OCI-LY7 (cell line): ENCODE results near the gene PCDHGA4. TPM values are rescaled to one million over a fixed set of nuclear protein-coding genes. Genes with fewer than 3 reads are reported as not detected.
"Not testable (repeated sequence)": the region's sequence is repeated elsewhere in the genome, so short reads cannot be mapped to it uniquely, and the experiment has no call there.

ENCODE experiments used
- BruUV-seq: library from RNA; stranded (reverse); fragments of 400-500 nt; replicated peaks from 2 replicates; lab custom pipeline; 2021; lab: Mats Ljungman, UMichigan
- CTCF ChIA-PET: fragments of 300-600 bp; sonication (Branson Sonifier 250); formaldehyde crosslinking; loops from one replicate; lab custom pipeline; 2022; ENCODE audit warnings: antibody characterized with exemption; ENCODE audit not compliant: unreplicated experiment; lab: Charles Lee
- POLR2A ChIA-PET: fragments of 300-600 bp; sonication (Branson Sonifier 250); formaldehyde crosslinking; loops from one replicate; lab custom pipeline; 2022; ENCODE audit warnings: antibody characterized with exemption; lab: Charles Lee
- DNase-seq: peaks from one replicate; pipeline ENCODE4 v3.0.0-alpha.2; 2015; ENCODE audit warnings: low spot score
- H2AFZ ChIP-seq: fragments of 200-600 bp; sonication (generic), shearing (Covaris generic); 2 replicates; pipeline ENCODE4 v1.6.1; 2014; ENCODE audit warnings: mild to moderate bottlenecking, antibody characterized with exemption, low read length, moderate library complexity
- H3K27ac ChIP-seq: fragments of 200-600 bp; sonication (generic); 2 replicates; pipeline ENCODE4 v1.5.1; 2014; ENCODE audit warnings: mixed run types, low read depth, mild to moderate bottlenecking, moderate library complexity, low read length, inconsistent platforms; ENCODE audit not compliant: poor library complexity, severe bottlenecking
- H3K36me3 ChIP-seq: fragments of 200-600 bp; sonication (generic); 2 replicates; pipeline ENCODE4 v1.6.1; 2014; ENCODE audit warnings: mild to moderate bottlenecking, antibody characterized with exemption, low read length, moderate library complexity, mixed read lengths; ENCODE audit not compliant: insufficient read depth
- H3K4me1 ChIP-seq: fragments of 200-600 bp; sonication (generic); 2 replicates; pipeline ENCODE4 v1.5.1; 2014; ENCODE audit warnings: mild to moderate bottlenecking, low read length; ENCODE audit not compliant: insufficient read depth, poor library complexity, severe bottlenecking
- H3K4me2 ChIP-seq: fragments of 200-600 bp; sonication (generic); 2 replicates; pipeline ENCODE4 v1.6.1; 2014; ENCODE audit warnings: mild to moderate bottlenecking, low read length
- H3K4me3 ChIP-seq: fragments of 200-600 bp; sonication (generic); 2 replicates; pipeline ENCODE4 v1.5.1; 2014; ENCODE audit warnings: mild to moderate bottlenecking, low read depth, low read length; ENCODE audit not compliant: poor library complexity, severe bottlenecking
- H3K79me2 ChIP-seq: fragments of 200-600 bp; sonication (generic); 2 replicates; pipeline ENCODE4 v1.6.1; 2016; ENCODE audit warnings: low read depth, mild to moderate bottlenecking, low read length, moderate library complexity, mixed read lengths; ENCODE audit not compliant: insufficient read depth
- H3K9me2 ChIP-seq: fragments of 200-600 bp; sonication (generic); 2 replicates; pipeline ENCODE4 v1.6.1; 2016; ENCODE audit warnings: mild to moderate bottlenecking, low read length, mixed read lengths; ENCODE audit not compliant: insufficient read depth
- H3K9me3 ChIP-seq: fragments of 200-600 bp; sonication (generic); 2 replicates; pipeline ENCODE4 v1.6.1; 2014; ENCODE audit warnings: mild to moderate bottlenecking, mixed run types, low read length, mixed read lengths
- H4K20me1 ChIP-seq: fragments of 200-600 bp; sonication (generic); 2 replicates; pipeline ENCODE4 v1.6.1; 2014; ENCODE audit warnings: mild to moderate bottlenecking, antibody characterized with exemption, low read length, moderate library complexity, mixed read lengths; ENCODE audit not compliant: insufficient read depth
- EZH2phosphoT487 ChIP-seq: fragments of 200-600 bp; sonication (generic); IDR thresholded peaks from 2 replicates; pipeline ENCODE4 v1.6.1; 2018; ENCODE audit warnings: low read depth, borderline replicate concordance, mild to moderate bottlenecking, mixed run types, antibody characterized with exemption, low read length, moderate library complexity, mixed read lengths
- intact Hi-C: fragments of 100-400 bp; cut with micrococcal nuclease; formaldehyde crosslinking; loops from one replicate; pipeline ENCODE4 v1.10.0; 2022; ENCODE audit not compliant: unreplicated experiment
- total RNA-seq, 2 experiments: library from RNA; depleted of rRNA in 1 of 2; stranded (reverse); fragments of >200 nt in 1 of 2; shearing (Covaris generic) in 1 of 2; gene quantifications; 2 replicates each; pipeline ENCODE4 v1.2.3, GENCODE V29; 2014 to 2022
- TF ChIP-seq, protein P1 (sequence below): fragments of 200-600 bp; sonication (generic); conservative IDR thresholded peaks from 2 replicates; pipeline ENCODE4 v1.5.1; 2014; ENCODE audit warnings: mild to moderate bottlenecking, antibody characterized with exemption, low read length, moderate library complexity, mixed read lengths

The PCDHGA4 gene
- total RNA-seq, 2 experiments from 2014 or later = 1.9 to 3.5 TPM

DNA sequence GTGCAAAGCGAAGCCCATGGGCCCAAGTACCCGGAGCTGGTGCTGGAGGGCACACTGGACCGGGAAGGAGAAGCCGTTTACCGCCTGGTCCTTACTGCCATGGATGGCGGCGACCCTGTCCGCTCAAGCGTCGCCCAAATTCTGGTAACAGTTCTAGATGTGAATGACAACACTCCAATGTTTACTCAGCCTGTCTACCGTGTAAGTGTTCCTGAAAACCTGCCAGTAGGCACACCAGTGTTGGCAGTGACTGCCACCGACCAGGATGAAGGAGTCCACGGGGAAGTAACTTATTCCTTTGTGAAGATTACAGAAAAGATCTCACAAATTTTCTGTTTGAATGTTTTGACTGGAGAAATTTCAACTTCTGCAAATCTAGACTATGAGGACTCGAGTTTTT, 19.8 kb downstream of the PCDHGA4 start:
- TF ChIP-seq, protein P1, sequence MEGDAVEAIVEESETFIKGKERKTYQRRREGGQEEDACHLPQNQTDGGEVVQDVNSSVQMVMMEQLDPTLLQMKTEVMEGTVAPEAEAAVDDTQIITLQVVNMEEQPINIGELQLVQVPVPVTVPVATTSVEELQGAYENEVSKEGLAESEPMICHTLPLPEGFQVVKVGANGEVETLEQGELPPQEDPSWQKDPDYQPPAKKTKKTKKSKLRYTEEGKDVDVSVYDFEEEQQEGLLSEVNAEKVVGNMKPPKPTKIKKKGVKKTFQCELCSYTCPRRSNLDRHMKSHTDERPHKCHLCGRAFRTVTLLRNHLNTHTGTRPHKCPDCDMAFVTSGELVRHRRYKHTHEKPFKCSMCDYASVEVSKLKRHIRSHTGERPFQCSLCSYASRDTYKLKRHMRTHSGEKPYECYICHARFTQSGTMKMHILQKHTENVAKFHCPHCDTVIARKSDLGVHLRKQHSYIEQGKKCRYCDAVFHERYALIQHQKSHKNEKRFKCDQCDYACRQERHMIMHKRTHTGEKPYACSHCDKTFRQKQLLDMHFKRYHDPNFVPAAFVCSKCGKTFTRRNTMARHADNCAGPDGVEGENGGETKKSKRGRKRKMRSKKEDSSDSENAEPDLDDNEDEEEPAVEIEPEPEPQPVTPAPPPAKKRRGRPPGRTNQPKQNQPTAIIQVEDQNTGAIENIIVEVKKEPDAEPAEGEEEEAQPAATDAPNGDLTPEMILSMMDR = no peak
- TF ChIP-seq EZH2phosphoT487 = no peak
- Histone ChIP-seq H3K4me2 (no peak overlapping the region), H3K27ac (no peak overlapping the region), H3K9me2 (no peaks in the 10 kb centered on the region), H3K4me1 (peaks cover 7% of the 10 kb centered on the region), H3K4me3 (no peak overlapping the region), H3K79me2 (no peaks in the 10 kb centered on the region), H2AFZ (no peak overlapping the region), H3K9me3 (no peaks in the 10 kb centered on the region), H3K36me3 (peaks cover 11% of the 10 kb centered on the region; the same call in 1 of the 2 replicates), H4K20me1 (no peaks in the 10 kb centered on the region)
- intact Hi-C loops = loop anchor here (5.0 kb wide), 1 partner anchor 183 kb away; no protein-coding TSS in a partner anchor
- DNase-seq = no peak
- ChIA-PET CTCF (no interaction called here), POLR2A (interaction anchor here (0.6 kb wide), 1 partner anchor 322 kb away, joined by 3 read pairs; no protein-coding TSS in a partner anchor)
- no TSS peak for BruUV-seq

DNA sequence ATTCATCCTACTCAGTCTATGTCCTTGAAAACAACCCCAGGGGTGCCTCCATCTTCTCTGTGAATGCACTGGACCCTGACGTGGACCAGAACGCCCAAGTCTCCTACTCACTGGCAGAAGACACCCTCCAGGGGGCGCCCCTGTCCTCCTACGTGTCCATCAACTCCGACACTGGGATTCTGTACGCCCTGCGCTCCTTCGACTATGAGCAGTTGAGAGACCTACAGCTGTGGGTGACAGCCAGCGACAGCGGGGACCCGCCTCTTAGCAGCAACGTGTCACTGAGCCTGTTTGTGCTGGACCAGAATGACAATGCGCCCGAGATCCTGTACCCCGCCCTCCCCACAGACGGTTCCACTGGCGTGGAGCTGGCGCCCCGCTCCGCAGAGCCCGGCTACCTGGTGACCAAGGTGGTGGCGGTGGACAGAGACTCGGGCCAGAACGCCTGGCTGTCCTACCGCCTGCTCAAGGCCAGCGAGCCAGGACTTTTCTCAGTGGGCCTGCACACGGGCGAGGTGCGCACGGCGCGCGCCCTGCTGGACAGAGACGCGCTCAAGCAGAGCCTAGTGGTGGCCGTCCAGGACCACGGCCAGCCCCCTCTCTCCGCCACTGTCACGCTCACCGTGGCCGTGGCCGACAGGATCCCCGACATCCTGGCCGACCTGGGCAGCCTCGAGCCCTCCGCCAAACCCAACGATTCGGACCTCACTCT, 20.8 kb downstream of the PCDHGA4 start:
- BruUV-seq, H3K4me3 ChIP-seq, H3K9me2 ChIP-seq, DNase-seq, H3K4me2 ChIP-seq, H2AFZ ChIP-seq, H3K4me1 ChIP-seq, H3K27ac ChIP-seq, H4K20me1 ChIP-seq, H3K79me2 ChIP-seq, intact Hi-C loops, H3K9me3 ChIP-seq, CTCF ChIA-PET: not testable (repeated sequence)
- H3K36me3 ChIP-seq = peaks cover 11% of the 10 kb centered on the region; the same call in 1 of the 2 replicates
- POLR2A ChIA-PET = interaction anchor here (0.6 kb wide), 1 partner anchor 321 kb away, joined by 3 read pairs; no protein-coding TSS in a partner anchor
- TF ChIP-seq, protein P1 = peak; percentile 49
